GM12878 (cell line): Measurements from ENCODE around the gene ZNF407. TPM values are rescaled to one million over a fixed set of nuclear protein-coding genes. Genes with fewer than 3 reads are reported as not detected.

ENCODE experiments used
- ATAC-seq: fragments of 200-7000 bp; cut with Tn5 transposase; 3 replicates; pipeline ENCODE4 v1.9.1; 2020; ENCODE audit warnings: mild to moderate bottlenecking, moderate library complexity
- BruUV-seq: library from RNA; stranded (reverse); fragments of 400-500 nt; replicated peaks from 2 replicates; lab custom pipeline; 2021; lab: Mats Ljungman, UMichigan
- CTCF ChIA-PET: fragments of 300-600 bp; sonication (Branson Sonifier 250); formaldehyde crosslinking; extraction: SDS; loops from one replicate; lab custom pipeline; 2021; ENCODE audit warnings: inconsistent platforms; lab: Yijun Ruan, JAX
- POLR2A ChIA-PET: fragments of 350-600 bp; formaldehyde crosslinking; extraction: SDS; loops from one replicate; lab custom pipeline; 2021; ENCODE audit warnings: inconsistent platforms; lab: Charles Lee
- RAD21 ChIA-PET: fragments of 300-600 bp; sonication (Branson Sonifier 250); formaldehyde crosslinking; loops from one replicate; lab custom pipeline; 2023; ENCODE audit warnings: antibody characterized with exemption; ENCODE audit not compliant: unreplicated experiment; lab: Charles Lee
- SMC1A ChIA-PET: fragments of 300-600 bp; sonication (Branson Sonifier 250); formaldehyde crosslinking; loops from one replicate; lab custom pipeline; 2023; ENCODE audit not compliant: unreplicated experiment, uncharacterized antibody; lab: Charles Lee
- DNase-seq: peaks from one replicate; pipeline ENCODE4 v3.0.0-alpha.2; 2011; ENCODE audit warnings: low read depth, low spot score
- FAIRE-seq: peaks from 3 replicates; lab custom pipeline; 2011; peaks lifted over from hg19 to GRCh38; lab: Jason Lieb, UNC
- H2AFZ ChIP-seq: 2 replicates; pipeline ENCODE4 v1.6.0; 2011; ENCODE audit warnings: low read depth, low read length, control low read depth; ENCODE audit not compliant: control insufficient read depth
- H3K27ac ChIP-seq: 2 replicates; pipeline ENCODE4 v1.5.1; 2011; ENCODE audit warnings: control low read depth; ENCODE audit not compliant: control insufficient read depth, insufficient read depth
- H3K27me3 ChIP-seq, 2 experiments: replicated peaks in 1 of 2; 2 replicates each; pipeline versions ENCODE4 v1.6.0 to v1.6.1; 2011; ENCODE audit warnings: low read length in 1 of 2; ENCODE audit not compliant: control insufficient read depth in 2 of 2, insufficient read depth in 2 of 2
- H3K36me3 ChIP-seq, 2 experiments: 2 replicates each; pipeline ENCODE4 v1.5.1; 2011; ENCODE audit warnings: low read length in 1 of 2; ENCODE audit not compliant: control insufficient read depth in 2 of 2, insufficient read depth in 2 of 2
- H3K4me1 ChIP-seq: 2 replicates; pipeline ENCODE4 v1.6.1; 2011; ENCODE audit warnings: mild to moderate bottlenecking, low read length, moderate library complexity, mixed read lengths; ENCODE audit not compliant: control insufficient read depth, insufficient read depth
- H3K4me2 ChIP-seq: 2 replicates; pipeline ENCODE4 v1.6.0; 2011; ENCODE audit warnings: control low read depth; ENCODE audit not compliant: control insufficient read depth, insufficient read depth
- H3K4me3 ChIP-seq: fragments of 200-600 bp; sonication (generic); 2 replicates; pipeline ENCODE4 v1.5.1; 2016
- H3K79me2 ChIP-seq: 2 replicates; pipeline ENCODE4 v1.6.0; 2011; ENCODE audit warnings: low read length; ENCODE audit not compliant: control insufficient read depth, insufficient read depth
- H3K9ac ChIP-seq: 2 replicates; pipeline ENCODE4 v1.8.0; 2011; ENCODE audit warnings: low read length, control low read depth, mixed read lengths; ENCODE audit not compliant: control insufficient read depth, insufficient read depth
- H3K9me3 ChIP-seq: replicated peaks from 3 replicates; pipeline ENCODE4 v1.5.1; 2011; ENCODE audit warnings: mild to moderate bottlenecking, low read length; ENCODE audit not compliant: control insufficient read depth, insufficient read depth
- H4K20me1 ChIP-seq: 2 replicates; pipeline ENCODE4 v1.6.0; 2011; ENCODE audit not compliant: control insufficient read depth, insufficient read depth
- DPF2 ChIP-seq: fragments of 450-650 bp; IDR thresholded peaks from 2 replicates; pipeline ENCODE4 v1.6.1; 2017; ENCODE audit warnings: mild to moderate bottlenecking
- WGBS: methylation state at CpG from one replicate; pipeline ENCODE4 v1.1.6; 2016; ENCODE audit warnings: low lambda C conversion rate; ENCODE audit not compliant: insufficient replicate concordance, insufficient coverage; ENCODE audit errors: missing lambda C conversion rate; 5-methylcytosine and 5-hydroxymethylcytosine counted together
- in situ Hi-C: fragments of 300-500 bp; cut with MboI; formaldehyde crosslinking; loops from 9 replicates; pipeline ENCODE4 v1.14.3; 2018; ENCODE audit warnings: mixed read lengths
- intact Hi-C: fragments of 100-400 bp; cut with micrococcal nuclease; formaldehyde crosslinking; loops from one replicate; pipeline ENCODE4 v1.14.2; 2022; ENCODE audit not compliant: unreplicated experiment
- polyA plus RNA-seq, 11 experiments: library from polyadenylated mRNA; depleted of rRNA in 4 of 11; unstranded in 6 of 11; stranded (reverse) in 5 of 11; fragments of >200 nt; fragmentation: Nextera tagmentation in 4 of 11; fragmentation: Illumina TruSeq in 1 of 11; extraction: Ambion mirVana in 4 of 11; extraction: Trizol in 1 of 11; gene quantifications; 1 replicate in 1 of 11; 2 replicates in 10 of 11; pipeline versions ENCODE4 v1.2.1 to v1.2.3, GENCODE V29; 2011 to 2016; ENCODE audit warnings: inconsistent platforms in 2 of 11, missing spikeins in 2 of 11, low read depth in 1 of 11
- total RNA-seq, 4 experiments: library from RNA; depleted of rRNA in 3 of 4; stranded (reverse); fragments of >200 nt in 3 of 4; fragmentation: Illumina TruSeq in 1 of 4; extraction: Trizol in 1 of 4; gene quantifications; 2 replicates each; pipeline versions ENCODE4 v1.2.1 to v1.2.3, GENCODE V29; 2013 to 2021
- TF ChIP-seq, protein P1 (sequence below): fragments of 450-650 bp; IDR thresholded peaks from 2 replicates; pipeline ENCODE4 v1.6.1; 2017; ENCODE audit warnings: low read depth, mild to moderate bottlenecking, moderate library complexity
- TF ChIP-seq, protein P2 (sequence below), 3 experiments: IDR thresholded peaks in 2 of 3; conservative IDR thresholded peaks in 1 of 3; 2 replicates each; pipeline ENCODE4 v1.5.1; 2011; ENCODE audit warnings: low read depth in 3 of 3, low read length in 3 of 3, mild to moderate bottlenecking in 3 of 3, control low read depth in 2 of 3, moderate library complexity in 2 of 3, inconsistent platforms in 1 of 3, mixed read lengths in 1 of 3; ENCODE audit not compliant: control insufficient read depth in 2 of 3, insufficient read depth in 1 of 3; ENCODE audit errors: extremely low read depth in 1 of 3

Gene ZNF407
- total and polyA plus RNA-seq, 10 of the 15 experiments (the other 5 are each of a cell fraction or from before 2014, with no cell fraction given) = 0.69 to 11.6 (median 5.3) TPM

DNA sequence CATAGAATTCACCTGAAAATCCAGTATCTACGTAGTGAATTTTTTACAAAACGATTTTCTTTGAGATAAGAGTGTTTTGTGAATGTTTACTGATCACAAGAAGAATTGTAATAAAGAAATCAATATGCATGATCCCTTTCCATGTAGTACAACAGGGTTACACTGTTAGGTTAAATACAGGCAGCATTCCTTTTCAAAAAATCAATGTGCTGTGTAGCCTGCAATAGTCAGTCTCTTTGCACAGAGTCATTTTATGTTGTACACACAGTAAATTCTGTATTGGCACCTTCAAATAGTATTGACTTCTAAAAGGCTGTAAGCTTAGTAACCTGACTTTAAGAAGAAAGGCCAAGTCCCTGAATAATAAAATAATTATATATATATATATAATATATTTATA is 63.3 kb downstream of the ZNF407 start (continued):
- TF ChIP-seq, protein P1, sequence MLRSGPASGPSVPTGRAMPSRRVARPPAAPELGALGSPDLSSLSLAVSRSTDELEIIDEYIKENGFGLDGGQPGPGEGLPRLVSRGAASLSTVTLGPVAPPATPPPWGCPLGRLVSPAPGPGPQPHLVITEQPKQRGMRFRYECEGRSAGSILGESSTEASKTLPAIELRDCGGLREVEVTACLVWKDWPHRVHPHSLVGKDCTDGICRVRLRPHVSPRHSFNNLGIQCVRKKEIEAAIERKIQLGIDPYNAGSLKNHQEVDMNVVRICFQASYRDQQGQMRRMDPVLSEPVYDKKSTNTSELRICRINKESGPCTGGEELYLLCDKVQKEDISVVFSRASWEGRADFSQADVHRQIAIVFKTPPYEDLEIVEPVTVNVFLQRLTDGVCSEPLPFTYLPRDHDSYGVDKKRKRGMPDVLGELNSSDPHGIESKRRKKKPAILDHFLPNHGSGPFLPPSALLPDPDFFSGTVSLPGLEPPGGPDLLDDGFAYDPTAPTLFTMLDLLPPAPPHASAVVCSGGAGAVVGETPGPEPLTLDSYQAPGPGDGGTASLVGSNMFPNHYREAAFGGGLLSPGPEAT = no peak

DNA sequence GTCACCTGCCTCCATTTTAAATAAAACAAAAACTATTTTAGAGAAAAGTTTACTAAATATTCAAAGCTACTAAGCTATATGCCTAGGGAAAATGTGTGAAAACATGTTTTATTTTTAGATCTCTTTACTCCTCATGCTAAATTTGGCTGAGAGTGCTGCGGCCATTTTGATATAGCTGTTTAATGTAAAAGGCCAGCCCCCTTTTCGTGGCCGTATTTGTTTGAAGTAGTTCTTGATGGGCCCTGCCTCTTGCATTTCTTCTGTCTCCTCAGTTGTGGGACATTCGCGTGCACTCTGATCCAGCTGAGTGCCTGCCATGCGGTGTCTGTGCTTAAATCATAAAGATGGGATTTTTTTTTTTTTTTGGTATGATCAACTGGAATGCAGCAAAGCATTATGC is 64.0 kb downstream of the ZNF407 start:
- no TSS peak for BruUV-seq
- Histone ChIP-seq H4K20me1 (no peaks in the 10 kb centered on the region), H3K27me3 (no peaks in the 10 kb centered on the region), H3K79me2 (no peaks in the 10 kb centered on the region), H3K27ac (no peak overlapping the region), H3K4me1 (no peaks in the 10 kb centered on the region), H2AFZ (no peak overlapping the region), H3K4me3 (no peak overlapping the region), H3K4me2 (no peak overlapping the region), H3K9ac (no peak overlapping the region), H3K36me3 (no peaks in the 10 kb centered on the region; a peak in 1 of 4 replicates), H3K9me3 (no peaks in the 10 kb centered on the region)
- ChIA-PET SMC1A (interaction anchor here (1.5 to 1.9 kb wide), 2 partner anchors 9 to 36 kb away, joined by 4 to 5 read pairs; no protein-coding TSS in a partner anchor), RAD21 (interaction anchor here (1.5 to 1.9 kb wide), 2 partner anchors 9 to 302 kb away, joined by 5 to 7 read pairs; no protein-coding TSS in a partner anchor), CTCF (interaction anchor here (0.7 to 2.7 kb wide), 5 partner anchors 17 to 818 kb away, joined by 3 to 10 read pairs (median 3); no protein-coding TSS in a partner anchor), POLR2A (interaction anchor here (0.7 kb wide), 1 partner anchor 83 kb away, joined by 3 read pairs; no protein-coding TSS in a partner anchor)
- ATAC-seq = no peak
- TF ChIP-seq, protein P2, sequence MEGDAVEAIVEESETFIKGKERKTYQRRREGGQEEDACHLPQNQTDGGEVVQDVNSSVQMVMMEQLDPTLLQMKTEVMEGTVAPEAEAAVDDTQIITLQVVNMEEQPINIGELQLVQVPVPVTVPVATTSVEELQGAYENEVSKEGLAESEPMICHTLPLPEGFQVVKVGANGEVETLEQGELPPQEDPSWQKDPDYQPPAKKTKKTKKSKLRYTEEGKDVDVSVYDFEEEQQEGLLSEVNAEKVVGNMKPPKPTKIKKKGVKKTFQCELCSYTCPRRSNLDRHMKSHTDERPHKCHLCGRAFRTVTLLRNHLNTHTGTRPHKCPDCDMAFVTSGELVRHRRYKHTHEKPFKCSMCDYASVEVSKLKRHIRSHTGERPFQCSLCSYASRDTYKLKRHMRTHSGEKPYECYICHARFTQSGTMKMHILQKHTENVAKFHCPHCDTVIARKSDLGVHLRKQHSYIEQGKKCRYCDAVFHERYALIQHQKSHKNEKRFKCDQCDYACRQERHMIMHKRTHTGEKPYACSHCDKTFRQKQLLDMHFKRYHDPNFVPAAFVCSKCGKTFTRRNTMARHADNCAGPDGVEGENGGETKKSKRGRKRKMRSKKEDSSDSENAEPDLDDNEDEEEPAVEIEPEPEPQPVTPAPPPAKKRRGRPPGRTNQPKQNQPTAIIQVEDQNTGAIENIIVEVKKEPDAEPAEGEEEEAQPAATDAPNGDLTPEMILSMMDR (IDR thresholded peaks at IDR 0.05 in 2 of 3, conservative IDR thresholded peaks at IDR 0.05 in 1 of 3; ENCODE audit: control insufficient read depth in 2 of 3, extremely low read depth in 1 of 3, insufficient read depth in 1 of 3, low read depth in 3 of 3, low read length in 3 of 3) = no peak
- TF ChIP-seq DPF2 = no peak
- intact Hi-C loops (no loop called here), in situ Hi-C loops (loop anchor here (10.0 to 25.0 kb wide), 2 partner anchors 301 to 813 kb away; no protein-coding TSS in a partner anchor)
- WGBS = 94% methylated on average over 6 of the region's 6 CpGs
- no peak for FAIRE-seq
- DNase-seq = no peak
